Trophoblast cell (in vitro differentiated cells and primary cell): ENCODE data around the gene RPL21.

Source experiments
- DNase-seq, 2 donors: peaks; one replicate each; pipeline ENCODE4 v3.0.0-alpha.2; 2016
- H2AFZ ChIP-seq: 2 replicates; pipeline ENCODE4 v1.6.1; 2013; ENCODE audit warnings: low read length, moderate library complexity, mild to moderate bottlenecking; ENCODE audit not compliant: insufficient read depth, poor library complexity
- H2AK5ac ChIP-seq: 2 replicates; pipeline ENCODE4 v1.6.1; 2013; ENCODE audit warnings: mild to moderate bottlenecking, low read length
- H2BK120ac ChIP-seq: 2 replicates; pipeline ENCODE4 v1.6.1; 2013; ENCODE audit warnings: low read length, mild to moderate bottlenecking, moderate library complexity; ENCODE audit not compliant: insufficient read depth, poor library complexity
- H2BK12ac ChIP-seq: 2 replicates; pipeline ENCODE4 v1.6.1; 2013; ENCODE audit warnings: mild to moderate bottlenecking, low read length, moderate library complexity
- H2BK5ac ChIP-seq: 2 replicates; pipeline ENCODE4 v1.6.1; 2013; ENCODE audit warnings: low read length, low read depth, moderate library complexity, mild to moderate bottlenecking; ENCODE audit not compliant: poor library complexity
- H3K14ac ChIP-seq: 2 replicates; pipeline ENCODE4 v1.6.1; 2013; ENCODE audit warnings: mild to moderate bottlenecking, low read length
- H3K18ac ChIP-seq: 2 replicates; pipeline ENCODE4 v1.6.1; 2013; ENCODE audit warnings: mild to moderate bottlenecking, low read length
- H3K23ac ChIP-seq: 2 replicates; pipeline ENCODE4 v1.6.1; 2013; ENCODE audit warnings: low read length
- H3K27ac ChIP-seq: 2 replicates; pipeline ENCODE4 v1.5.1; 2013; ENCODE audit warnings: low read depth, mild to moderate bottlenecking, inconsistent platforms, low read length, moderate library complexity
- H3K27me3 ChIP-seq: 2 replicates; pipeline ENCODE4 v1.6.1; 2013; ENCODE audit warnings: inconsistent platforms, mild to moderate bottlenecking, low read length, moderate library complexity; ENCODE audit not compliant: insufficient read depth
- H3K36me3 ChIP-seq, 2 experiments: 1 replicate in 1 of 2; 2 replicates in 1 of 2; pipeline ENCODE4 v1.6.1; 2013; ENCODE audit warnings: low read length in 2 of 2, mild to moderate bottlenecking in 2 of 2, moderate library complexity in 1 of 2; ENCODE audit not compliant: insufficient read depth in 2 of 2, control insufficient read depth in 1 of 2
- H3K4ac ChIP-seq: 2 replicates; pipeline ENCODE4 v1.6.1; 2013; ENCODE audit warnings: low read depth, mild to moderate bottlenecking, low read length, moderate library complexity
- H3K4me1 ChIP-seq, 2 experiments: 1 replicate in 1 of 2; 2 replicates in 1 of 2; pipeline ENCODE4 v1.6.1; 2013; ENCODE audit warnings: low read length in 2 of 2, mild to moderate bottlenecking in 2 of 2, moderate library complexity in 1 of 2; ENCODE audit not compliant: insufficient read depth in 2 of 2, control insufficient read depth in 1 of 2
- H3K4me2 ChIP-seq: 2 replicates; pipeline ENCODE4 v1.6.1; 2013; ENCODE audit warnings: inconsistent platforms, mild to moderate bottlenecking, low read length, moderate library complexity
- H3K4me3 ChIP-seq: 2 replicates; pipeline ENCODE4 v1.5.1; 2013; ENCODE audit warnings: mild to moderate bottlenecking, low read depth, low read length, inconsistent platforms
- H3K79me1 ChIP-seq: one replicate; pipeline ENCODE4 v1.6.1; 2013; ENCODE audit warnings: low read length
- H3K79me2 ChIP-seq: 2 replicates; pipeline ENCODE4 v1.6.1; 2013; ENCODE audit warnings: low read length, mild to moderate bottlenecking; ENCODE audit not compliant: control insufficient read depth, insufficient read depth, poor library complexity
- H3K9ac ChIP-seq: 2 replicates; pipeline ENCODE4 v1.6.1; 2013; ENCODE audit warnings: mild to moderate bottlenecking, low read length
- H3K9me3 ChIP-seq: 2 replicates; pipeline ENCODE4 v1.6.1; 2013; ENCODE audit warnings: low read depth, mild to moderate bottlenecking, control low read depth, inconsistent platforms, low read length; ENCODE audit not compliant: insufficient read depth
- H4K12ac ChIP-seq: 2 replicates; pipeline ENCODE4 v1.6.1; 2013; ENCODE audit warnings: low read depth, mild to moderate bottlenecking, low read length, moderate library complexity
- H4K8ac ChIP-seq: 2 replicates; pipeline ENCODE4 v1.6.1; 2013; ENCODE audit warnings: low read depth, mild to moderate bottlenecking, low read length, moderate library complexity
- H4K91ac ChIP-seq: one replicate; pipeline ENCODE4 v1.6.1; 2013; ENCODE audit warnings: low read depth, mild to moderate bottlenecking, low read length, moderate library complexity
- WGBS: extraction: QIAGEN DNeasy Blood & Tissue Kit; methylation state at CpG from one replicate; pipeline ENCODE4 v1.1.7; 2013; ENCODE audit warnings: missing lambda C conversion rate; ENCODE audit not compliant: insufficient read length, insufficient coverage; ENCODE audit errors: extremely low coverage; 5-methylcytosine and 5-hydroxymethylcytosine counted together

The RPL21 gene

DNA sequence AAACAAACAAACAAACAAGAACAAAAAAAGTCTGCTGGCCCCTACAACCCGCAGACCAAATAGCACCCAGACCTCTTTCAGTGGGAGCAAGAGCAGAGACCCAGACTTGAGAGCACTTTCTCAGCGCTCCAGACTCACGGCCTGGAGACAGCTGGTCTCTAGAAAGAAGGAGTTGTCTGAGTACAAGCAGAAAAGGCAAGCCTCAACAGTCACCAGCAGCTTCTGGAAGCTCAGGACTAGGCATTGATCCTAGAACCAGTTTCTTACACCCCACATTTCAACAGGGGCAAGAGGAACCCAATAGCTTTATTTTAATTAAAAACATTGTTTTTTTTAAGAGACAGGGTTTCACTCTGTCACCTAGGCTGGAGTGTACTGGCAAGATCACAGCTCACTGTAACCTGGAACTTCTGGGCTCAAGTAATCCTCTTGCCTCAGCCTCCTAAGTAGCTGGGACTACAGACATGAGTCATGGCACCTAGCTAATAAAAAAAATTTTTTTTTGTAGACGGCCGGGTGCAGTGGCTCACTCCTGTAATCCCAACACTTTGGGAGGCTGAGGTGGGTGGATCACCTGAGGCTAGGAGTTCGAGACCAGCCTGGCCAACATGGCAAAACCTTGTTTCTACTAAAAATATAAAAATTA, 49.7 kb downstream of the RPL21 start:
- Histone ChIP-seq H3K36me3 (no peaks in the 10 kb centered on the region), H3K9ac (no peak overlapping the region), H2BK12ac (no peak overlapping the region), H3K14ac (no peak overlapping the region), H2BK120ac (no peak overlapping the region), H4K91ac (no peak overlapping the region), H4K12ac (no peak overlapping the region), H3K23ac (no peak overlapping the region), H4K8ac (no peak overlapping the region), H3K18ac (no peak overlapping the region), H3K4ac (no peak overlapping the region), H3K79me1 (no peaks in the 10 kb centered on the region), H3K4me1 (peaks cover 0 to 2% of the 10 kb centered on the region in 2 experiments), H2BK5ac (no peak overlapping the region), H3K4me2 (no peak overlapping the region), H3K79me2 (no peaks in the 10 kb centered on the region), H3K27me3 (no peaks in the 10 kb centered on the region), H2AK5ac (no peak overlapping the region), H2AFZ (no peak overlapping the region), H3K9me3 (no peaks in the 10 kb centered on the region), H3K27ac (no peak overlapping the region), H3K4me3 (no peak overlapping the region)
- WGBS: no CpG with 5 or more reads among the region's 6 CpGs
- DNase-seq: peak in 1 of 2 donors; percentile 29

DNA sequence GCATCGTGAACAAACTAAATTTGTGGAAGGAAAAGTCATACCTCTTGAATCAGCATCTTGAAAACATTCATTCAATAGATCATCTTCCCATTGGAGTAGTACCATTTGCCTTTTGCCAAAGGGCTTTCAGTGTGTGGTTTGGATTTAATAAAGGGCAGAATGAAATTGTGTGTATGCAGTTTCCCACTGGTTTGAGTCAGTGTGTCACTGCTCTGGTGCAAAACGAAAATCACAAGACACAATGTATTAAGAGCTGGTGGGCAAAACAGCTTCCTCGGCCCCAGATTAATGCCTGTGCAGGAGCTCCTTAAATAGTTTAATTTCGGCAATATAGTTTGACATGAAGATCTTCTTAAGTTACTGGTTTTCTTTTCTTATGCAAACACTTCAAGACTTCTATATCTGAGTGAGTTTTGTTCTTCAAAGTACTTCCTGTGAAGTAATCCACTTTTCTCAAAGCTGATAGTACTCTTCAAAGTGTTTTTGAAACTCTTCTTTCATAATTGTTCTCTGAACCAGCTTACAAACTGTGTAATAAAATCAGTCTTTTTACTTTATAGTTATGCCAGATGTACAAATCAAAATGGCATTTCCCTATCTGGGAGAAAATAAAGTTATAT, 51.4 kb downstream of the RPL21 start:
- no peak overlapping the region for H2BK120ac ChIP-seq
- no peak overlapping the region for H3K4me3 ChIP-seq
- H2BK5ac ChIP-seq: no peak overlapping the region
- H3K9ac ChIP-seq: no peak overlapping the region
- H4K8ac ChIP-seq: no peak overlapping the region
- H3K79me2 ChIP-seq: no peaks in the 10 kb centered on the region
- no peak overlapping the region for H4K91ac ChIP-seq
- H3K4me1 ChIP-seq: peaks cover 0 to 2% of the 10 kb centered on the region in 2 experiments
- WGBS: no CpG with 5 or more reads among the region's 4 CpGs
- H3K9me3 ChIP-seq: no peaks in the 10 kb centered on the region
- H4K12ac ChIP-seq: no peak overlapping the region
- no peak overlapping the region for H3K27ac ChIP-seq
- no peak overlapping the region for H2AFZ ChIP-seq
- H3K27me3 ChIP-seq: no peaks in the 10 kb centered on the region
- H3K4me2 ChIP-seq: no peak overlapping the region
- no peak overlapping the region for H2AK5ac ChIP-seq
- H3K4ac ChIP-seq: no peak overlapping the region
- no peak overlapping the region for H3K23ac ChIP-seq
- no peaks in the 10 kb centered on the region for H3K36me3 ChIP-seq
- H3K18ac ChIP-seq: no peak overlapping the region
- H3K14ac ChIP-seq: no peak overlapping the region
- H3K79me1 ChIP-seq: no peaks in the 10 kb centered on the region
- no peak overlapping the region for H2BK12ac ChIP-seq
- no peak for DNase-seq

DNA sequence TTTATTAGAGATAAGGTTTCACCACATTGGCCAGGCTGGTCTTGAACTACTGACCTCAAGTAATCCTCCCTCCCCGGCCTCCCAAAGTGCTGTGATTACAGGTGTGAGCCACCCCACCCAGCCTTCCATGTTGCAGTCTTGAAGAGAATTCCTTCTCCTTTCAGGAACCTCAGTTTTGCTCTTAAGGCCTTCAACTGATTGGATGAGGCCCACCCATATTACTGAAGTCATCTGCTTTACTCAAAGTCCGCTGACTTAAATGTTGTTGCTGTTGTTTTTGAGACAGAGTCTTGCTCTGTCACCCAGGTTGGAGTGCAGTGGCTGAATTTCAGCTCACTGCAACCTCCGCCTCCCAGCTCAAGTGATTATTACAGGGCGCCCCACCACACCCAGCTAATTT, 52.7 kb downstream of the RPL21 start:
- no peak overlapping the region for H2BK5ac ChIP-seq
- H2AK5ac ChIP-seq: no peak overlapping the region
- no peak overlapping the region for H3K18ac ChIP-seq
- H4K8ac ChIP-seq: no peak overlapping the region
- DNase-seq: no peak
- no peaks in the 10 kb centered on the region for H3K36me3 ChIP-seq
- H3K4me1 ChIP-seq: peaks cover 0 to 2% of the 10 kb centered on the region in 2 experiments
- H3K27ac ChIP-seq: no peak overlapping the region
- no peak overlapping the region for H4K12ac ChIP-seq
- H3K79me2 ChIP-seq: no peaks in the 10 kb centered on the region
- no peak overlapping the region for H3K4me2 ChIP-seq
- no peaks in the 10 kb centered on the region for H3K9me3 ChIP-seq
- no peak overlapping the region for H3K14ac ChIP-seq
- H3K4ac ChIP-seq: no peak overlapping the region
- H3K27me3 ChIP-seq: no peaks in the 10 kb centered on the region
- no peak overlapping the region for H2BK120ac ChIP-seq
- no peak overlapping the region for H2AFZ ChIP-seq
- H3K79me1 ChIP-seq: no peaks in the 10 kb centered on the region
- no peak overlapping the region for H2BK12ac ChIP-seq
- no peak overlapping the region for H4K91ac ChIP-seq
- no peak overlapping the region for H3K23ac ChIP-seq
- H3K4me3 ChIP-seq: no peak overlapping the region
- WGBS: no CpG with 5 or more reads among the region's 4 CpGs
- no peak overlapping the region for H3K9ac ChIP-seq

DNA sequence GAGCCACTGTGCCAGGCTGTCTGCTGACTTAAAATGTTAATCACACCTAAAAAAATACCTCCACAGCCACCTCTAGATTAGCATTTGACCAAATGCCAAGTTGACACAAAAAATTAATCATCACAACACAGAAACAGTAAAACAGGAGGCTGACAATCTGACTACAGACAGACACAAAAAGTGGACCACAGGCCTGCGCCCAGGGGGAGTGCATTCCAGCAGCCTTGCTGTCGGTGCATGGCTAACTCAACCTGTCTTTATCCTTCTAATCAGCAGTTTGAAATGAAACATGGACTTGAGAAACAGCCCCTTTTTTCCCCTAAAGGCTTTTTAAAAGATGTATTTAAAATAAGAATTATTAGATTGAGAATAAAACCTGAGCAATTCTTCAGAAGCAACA, 53.3 kb downstream of the RPL21 start:
- Histone ChIP-seq H3K27ac (no peak overlapping the region), H2BK120ac (no peak overlapping the region), H4K91ac (no peak overlapping the region), H3K4me1 (peaks cover 0 to 2% of the 10 kb centered on the region in 2 experiments), H3K79me1 (no peaks in the 10 kb centered on the region), H3K14ac (no peak overlapping the region), H3K4me3 (no peak overlapping the region), H3K4ac (no peak overlapping the region), H3K23ac (no peak overlapping the region), H3K9me3 (no peaks in the 10 kb centered on the region), H2AFZ (no peak overlapping the region), H3K18ac (no peak overlapping the region), H2BK5ac (no peak overlapping the region), H3K27me3 (no peaks in the 10 kb centered on the region), H3K9ac (no peak overlapping the region), H2AK5ac (no peak overlapping the region), H3K79me2 (no peaks in the 10 kb centered on the region), H4K8ac (no peak overlapping the region), H3K36me3 (no peaks in the 10 kb centered on the region), H3K4me2 (no peak overlapping the region), H2BK12ac (no peak overlapping the region), H4K12ac (no peak overlapping the region)
- WGBS: no CpG with 5 or more reads among the region's 2 CpGs
- DNase-seq: no peak
